Activated CD8-positive, alpha-beta memory T cell treated with anti-CD3 and anti-CD28 coated beads, Interleukin-2, amount 10 ng/mL, durations not matched to agents 7 days and 5 days (primary cell): ENCODE results near the gene ZMYND15. TPM values are rescaled to one million over a fixed set of nuclear protein-coding genes. Genes with fewer than 3 reads are reported as not detected.

Source experiments
- ATAC-seq: fragments of 150-1000 bp; cut with Tn5 transposase; one replicate; pipeline ENCODE4 v1.10.0; 2021; ENCODE audit warnings: moderate library complexity
- CTCF ChIA-PET: fragments of 350-600 bp; sonication (Branson Sonifier 250); formaldehyde crosslinking; loops from one replicate; lab custom pipeline; 2021; ENCODE audit warnings: antibody characterized with exemption; lab: Charles Lee
- DNase-seq: peaks from one replicate; pipeline ENCODE4 v3.0.0-alpha.2; 2020
- H3K27ac Mint-ChIP-seq: one replicate; pipeline ENCODE4 v1.8.0; 2021; ENCODE audit warnings: mild to moderate bottlenecking, mixed read lengths
- H3K27me3 Mint-ChIP-seq: one replicate; pipeline ENCODE4 v1.8.0; 2021; ENCODE audit warnings: mixed read lengths
- H3K36me3 Mint-ChIP-seq: one replicate; pipeline ENCODE4 v1.8.0; 2021; ENCODE audit warnings: mild to moderate bottlenecking, mixed read lengths
- H3K4me1 Mint-ChIP-seq: one replicate; pipeline ENCODE4 v1.8.0; 2021; ENCODE audit warnings: mixed read lengths
- H3K4me3 Mint-ChIP-seq: one replicate; pipeline ENCODE4 v1.8.0; 2021; ENCODE audit warnings: mild to moderate bottlenecking, moderate library complexity, mixed read lengths
- H3K9me3 Mint-ChIP-seq: one replicate; pipeline ENCODE4 v1.8.0; 2022; ENCODE audit warnings: low read depth, mixed read lengths
- total RNA-seq, 2 experiments: library from RNA; stranded (reverse); gene quantifications; one replicate each; pipeline ENCODE4 v1.2.3, GENCODE V29; 2021

ZMYND15 gene
- total RNA-seq, 2 experiments from 2014 or later, result 0.12 TPM; not detected in 1

DNA sequence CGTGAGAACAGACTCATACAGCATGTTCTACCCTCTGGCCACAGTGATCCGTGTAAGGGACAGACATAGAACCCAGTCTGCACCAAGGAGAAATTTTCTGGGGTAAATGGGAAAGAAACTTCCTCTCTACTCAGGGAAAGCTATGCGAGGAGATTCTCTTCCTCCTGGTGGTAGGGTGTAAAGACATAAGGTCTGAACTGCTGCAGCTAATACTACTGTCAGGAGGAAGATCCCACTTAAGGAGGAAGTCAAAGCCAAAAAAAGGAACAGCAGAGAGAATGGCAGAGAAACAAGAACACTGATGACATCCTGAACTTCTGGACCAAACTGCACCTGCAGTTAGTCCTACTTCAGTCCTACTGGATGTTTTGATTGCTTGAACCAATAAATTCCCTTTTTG, 25.0 kb downstream of the ZMYND15 start:
- Mint-ChIP-seq H3K27ac (no peak overlapping the region), H3K9me3 (no peaks in the 10 kb centered on the region), H3K36me3 (no peaks in the 10 kb centered on the region), H3K4me3 (no peak overlapping the region), H3K27me3 (peaks cover 19% of the 10 kb centered on the region), H3K4me1 (no peaks in the 10 kb centered on the region)
- ATAC-seq (no peak), DNase-seq (no peak)
- CTCF ChIA-PET, result no interaction called here

DNA sequence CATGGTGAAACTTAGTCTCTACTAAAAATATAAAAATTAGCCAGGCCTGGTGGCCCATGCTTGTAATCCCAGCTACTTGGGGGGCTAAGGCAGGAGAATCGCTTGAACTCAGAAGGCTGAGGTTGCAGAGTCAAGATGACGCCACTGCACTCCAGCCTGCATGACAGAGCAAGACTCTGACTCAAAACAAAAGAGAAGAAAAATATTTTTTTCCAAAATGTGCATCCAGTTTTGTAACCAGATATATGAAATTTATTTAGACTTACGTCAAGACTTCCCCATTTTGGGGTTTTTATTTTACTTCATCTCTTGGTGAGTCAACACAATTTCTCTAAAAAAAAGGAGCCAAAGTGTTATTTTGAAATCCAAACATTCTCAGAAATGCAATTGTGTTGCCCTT, 26.6 kb downstream of the ZMYND15 start:
- CTCF ChIA-PET, result no interaction called here

DNA sequence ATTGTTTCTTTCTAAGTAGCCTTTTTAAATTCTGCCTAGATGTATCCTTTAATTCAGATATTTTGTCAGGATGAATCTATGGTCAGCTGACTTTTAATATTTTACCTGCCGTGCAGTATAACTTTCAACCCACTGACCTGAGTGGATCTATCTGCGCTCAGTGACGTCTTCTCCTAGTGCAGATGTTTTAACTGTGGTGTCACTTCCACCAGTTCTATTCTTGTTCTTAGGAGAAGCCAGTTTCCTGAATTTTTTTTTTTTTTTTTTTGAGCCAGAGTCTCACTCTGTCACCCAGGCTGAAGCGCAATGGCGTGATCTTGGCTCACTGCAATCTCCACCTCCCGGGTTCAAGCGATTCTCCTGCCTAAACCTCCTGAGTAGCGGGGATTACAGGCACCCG, 27.1 kb downstream of the ZMYND15 start:
- Mint-ChIP-seq H3K9me3 (no peaks in the 10 kb centered on the region), H3K27me3 (peaks cover 16% of the 10 kb centered on the region), H3K27ac (no peak overlapping the region), H3K36me3 (no peaks in the 10 kb centered on the region), H3K4me3 (no peak overlapping the region), H3K4me1 (peaks cover 12% of the 10 kb centered on the region)
- CTCF ChIA-PET, result no interaction called here
- DNase-seq (no peak), ATAC-seq (no peak)

More for the DNA sequence above, 26.6 kb downstream of the ZMYND15 start:
- ATAC-seq, result no peak
- Mint-ChIP-seq H3K9me3 (no peaks in the 10 kb centered on the region), H3K27me3 (peaks cover 16% of the 10 kb centered on the region), H3K36me3 (no peaks in the 10 kb centered on the region), H3K4me1 (peaks cover 7% of the 10 kb centered on the region), H3K4me3 (no peak overlapping the region), H3K27ac (no peak overlapping the region)
- no peak for DNase-seq

DNA sequence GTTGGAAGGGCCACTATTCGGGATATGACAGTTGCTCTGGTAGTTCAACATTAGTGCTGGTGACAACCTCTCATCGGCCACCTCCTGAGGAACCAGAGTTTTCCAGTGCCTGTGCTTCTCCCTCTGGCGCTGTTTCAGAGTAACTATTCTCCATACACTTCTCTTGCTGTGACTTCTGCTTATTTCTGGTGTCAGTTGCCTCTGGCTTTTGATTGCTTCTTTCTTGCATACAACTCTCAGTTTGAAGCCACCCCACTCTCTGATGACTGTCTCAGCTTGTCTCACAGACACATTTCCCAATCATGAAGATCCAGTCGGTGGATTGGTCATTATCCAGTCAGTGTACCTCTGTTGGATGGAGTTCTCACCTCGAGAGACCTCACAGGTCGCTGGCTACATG, 28.7 kb downstream of the ZMYND15 start:
- CTCF ChIA-PET, result no interaction called here
- Mint-ChIP-seq H3K27ac (no peak overlapping the region), H3K36me3 (no peaks in the 10 kb centered on the region), H3K9me3 (no peaks in the 10 kb centered on the region), H3K4me3 (no peak overlapping the region), H3K4me1 (peaks cover 16% of the 10 kb centered on the region), H3K27me3 (peaks cover 25% of the 10 kb centered on the region)
- ATAC-seq (no peak), DNase-seq (no peak)

- no peaks in the 10 kb centered on the region for H3K36me3 Mint-ChIP-seq
- CTCF ChIA-PET, result interaction anchor here (1.3 kb wide), 1 partner anchor 20 kb away, joined by 6 read pairs; no protein-coding TSS in a partner anchor
- ATAC-seq, result no peak
- H3K27ac Mint-ChIP-seq, result no peak overlapping the region
- H3K9me3 Mint-ChIP-seq, result no peaks in the 10 kb centered on the region
- H3K4me1 Mint-ChIP-seq, result peaks cover 16% of the 10 kb centered on the region
- H3K27me3 Mint-ChIP-seq, result peaks cover 25% of the 10 kb centered on the region
- H3K4me3 Mint-ChIP-seq, result no peak overlapping the region
- DNase-seq, result no peak
These were observed 30.0 kb downstream of the ZMYND15 start for GRCh38 chr17:4769628-4770027.

- Mint-ChIP-seq H3K4me1 (peaks cover 16% of the 10 kb centered on the region), H3K36me3 (no peaks in the 10 kb centered on the region), H3K9me3 (no peaks in the 10 kb centered on the region), H3K27me3 (peaks cover 20% of the 10 kb centered on the region), H3K4me3 (peak within 1 kb of the TSS; percentile 3), H3K27ac (peak within 1 kb of the TSS; percentile 25)
- ATAC-seq, result peak; percentile 92
- CTCF ChIA-PET, result interaction anchor here (0.9 to 4.5 kb wide), 6 partner anchors 11 to 131 kb away, joined by 3 to 33 read pairs (median 4); partner anchors contain the start of genes CHRNE and GLTPD2
- DNase-seq, result peak; percentile 83
These were observed 32.0 kb downstream of the ZMYND15 start, which contains the start of gene TM4SF5 for GRCh38 chr17:4771519-4772234. Gene TM4SF5 (plus strand): TSS chr17:4771886. CDS start chr17:4771923, 37 bp downstream.

- Mint-ChIP-seq H3K4me3 (no peak overlapping the region), H3K4me1 (peaks cover 16% of the 10 kb centered on the region), H3K36me3 (no peaks in the 10 kb centered on the region), H3K27ac (no peak overlapping the region), H3K9me3 (no peaks in the 10 kb centered on the region), H3K27me3 (peaks cover 20% of the 10 kb centered on the region)
- DNase-seq (no peak), ATAC-seq (no peak)
- CTCF ChIA-PET, result interaction anchor here (1.0 to 4.5 kb wide), 4 partner anchors 11 to 109 kb away, joined by 3 to 33 read pairs (median 6); partner anchors contain the start of gene GLTPD2
These were observed 32.6 kb downstream of the ZMYND15 start for GRCh38 chr17:4772235-4772613.

GRCh38 chr17:4777969-4778760, 38.5 kb downstream of the ZMYND15 start:
- CTCF ChIA-PET, result interaction anchor here (1.1 kb wide), 1 partner anchor 12 kb away, joined by 6 read pairs; no protein-coding TSS in a partner anchor

DNA sequence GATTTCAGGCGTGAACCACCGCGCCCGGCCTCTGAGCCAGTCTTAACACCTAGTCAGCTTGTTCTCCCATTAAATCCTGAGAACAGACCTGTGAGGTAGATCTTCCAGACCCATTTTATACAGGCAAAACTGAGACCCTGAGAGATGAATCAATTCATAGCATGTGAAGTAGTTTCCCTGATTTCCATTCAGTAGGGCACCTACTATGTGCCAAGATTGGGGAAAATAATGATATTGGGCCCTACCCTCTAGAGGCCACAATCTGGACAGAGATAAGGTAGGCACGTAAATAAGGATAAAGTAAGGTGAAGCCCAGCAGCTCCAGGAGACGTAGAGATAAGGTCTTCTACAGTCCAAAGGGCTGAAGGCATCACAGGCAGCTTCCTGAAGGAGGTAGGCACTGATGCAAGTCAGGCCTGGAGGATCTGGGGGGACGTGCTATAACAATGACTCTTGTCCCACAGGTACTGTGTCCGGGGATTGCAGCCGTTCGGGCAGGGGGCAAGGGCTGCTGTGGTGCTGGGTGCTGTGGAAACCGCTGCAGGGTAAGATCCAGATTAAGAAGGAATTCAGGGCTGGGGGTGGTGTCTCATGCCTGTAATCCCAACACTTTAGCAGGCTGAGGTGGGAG, 40.8 kb downstream of the ZMYND15 start:
- DNase-seq (no peak), ATAC-seq (no peak)
- peaks cover 56% of the 10 kb centered on the region for H3K27me3 Mint-ChIP-seq
- CTCF ChIA-PET, result interaction anchor here (0.7 to 2.6 kb wide), 5 partner anchors 8 to 39 kb away, joined by 3 to 18 read pairs (median 3); partner anchors contain the start of gene GLTPD2
- no peaks in the 10 kb centered on the region for H3K9me3 Mint-ChIP-seq
- H3K27ac Mint-ChIP-seq, result no peak overlapping the region
- H3K4me1 Mint-ChIP-seq, result peaks cover 5% of the 10 kb centered on the region
- H3K4me3 Mint-ChIP-seq, result no peak overlapping the region
- H3K36me3 Mint-ChIP-seq, result no peaks in the 10 kb centered on the region

More at GRCh38 chr17:4777969-4778760, 38.5 kb downstream of the ZMYND15 start:
- H3K36me3 Mint-ChIP-seq, result no peaks in the 10 kb centered on the region
- no peak for DNase-seq
- peaks cover 42% of the 10 kb centered on the region for H3K27me3 Mint-ChIP-seq
- ATAC-seq, result no peak
- no peaks in the 10 kb centered on the region for H3K9me3 Mint-ChIP-seq
- H3K4me3 Mint-ChIP-seq, result no peak overlapping the region
- H3K4me1 Mint-ChIP-seq, result no peaks in the 10 kb centered on the region
- no peak overlapping the region for H3K27ac Mint-ChIP-seq

GRCh38 chr17:4782652-4783051, 43.0 kb downstream of the ZMYND15 start:
- peaks cover 76% of the 10 kb centered on the region for H3K27me3 Mint-ChIP-seq
- H3K9me3 Mint-ChIP-seq, result no peaks in the 10 kb centered on the region
- no peak overlapping the region for H3K4me3 Mint-ChIP-seq
- no peaks in the 10 kb centered on the region for H3K36me3 Mint-ChIP-seq
- no peak for ATAC-seq
- CTCF ChIA-PET, result interaction anchor here (1.1 to 3.2 kb wide), 3 partner anchors 11 to 215 kb away, joined by 3 to 9 read pairs (median 9); partner anchors contain the start of genes ARRB2 and TM4SF5
- peaks cover 20% of the 10 kb centered on the region for H3K4me1 Mint-ChIP-seq
- no peak overlapping the region for H3K27ac Mint-ChIP-seq
- no peak for DNase-seq

- no peak for DNase-seq
- Mint-ChIP-seq H3K36me3 (peaks cover 2% of the 10 kb centered on the region), H3K4me1 (peaks cover 26% of the 10 kb centered on the region), H3K27ac (no peak overlapping the region), H3K27me3 (peaks cover 67% of the 10 kb centered on the region), H3K9me3 (no peaks in the 10 kb centered on the region), H3K4me3 (no peak overlapping the region)
- CTCF ChIA-PET, result interaction anchor here (1.0 to 2.4 kb wide), 5 partner anchors 41 to 117 kb away, joined by 3 to 6 read pairs (median 5); partner anchors contain the start of genes C17orf107, CHRNE and MED11
- no peak for ATAC-seq
These were observed 45.9 kb downstream of the ZMYND15 start for GRCh38 chr17:4785311-4786105.

GRCh38 chr17:4786106-4786511, 46.5 kb downstream of the ZMYND15 start, which contains the start of gene VMO1:
Gene VMO1 (minus strand): TSS chr17:4786364. CDS start chr17:4786352, 12 bp downstream.
- ATAC-seq, result no peak
- DNase-seq, result no peak
- H3K27me3 Mint-ChIP-seq, result peaks cover 64% of the 10 kb centered on the region
- H3K4me3 Mint-ChIP-seq, result no peak within 1 kb of the TSS
- CTCF ChIA-PET, result interaction anchor here (1.2 to 1.8 kb wide), 5 partner anchors 42 to 114 kb away, joined by 3 to 5 read pairs (median 3); partner anchors contain the start of gene C17orf107
- H3K9me3 Mint-ChIP-seq, result no peaks in the 10 kb centered on the region
- H3K27ac Mint-ChIP-seq, result no peak within 1 kb of the TSS
- H3K36me3 Mint-ChIP-seq, result peaks cover 2% of the 10 kb centered on the region
- H3K4me1 Mint-ChIP-seq, result peaks cover 30% of the 10 kb centered on the region
